HEK293 (cell line): Measurements from ENCODE around the gene CD82.

Source experiments
- CTCF ChIA-PET: fragments of 350-600 bp; formaldehyde crosslinking; extraction: SDS; loops from one replicate; lab custom pipeline; 2021; ENCODE audit warnings: antibody characterized with exemption; lab: Yijun Ruan, JAX
- POLR2A ChIA-PET: fragments of 300-600 bp; formaldehyde crosslinking; extraction: SDS; loops from one replicate; lab custom pipeline; 2020; ENCODE audit warnings: antibody characterized with exemption, inconsistent platforms; lab: Yijun Ruan, JAX
- H3K27ac ChIP-seq: fragments of 200-500 bp; sonication (Bioruptor generic); 2 replicates; pipeline ENCODE4 v1.5.1; 2014; ENCODE audit warnings: low read depth, low read length, control low read depth, inconsistent platforms; ENCODE audit errors: extremely low read depth
- H3K36me3 ChIP-seq, 2 experiments: fragments of 200-500 bp in 1 of 2; sonication (Bioruptor generic) in 1 of 2; 1 replicate in 1 of 2; 2 replicates in 1 of 2; pipeline ENCODE4 v1.5.1; 2014 to 2017; ENCODE audit warnings: inconsistent platforms in 2 of 2, low read length in 2 of 2; ENCODE audit not compliant: control insufficient read depth in 2 of 2, insufficient read depth in 1 of 2
- H3K4me1 ChIP-seq: fragments of 200-500 bp; sonication (Bioruptor generic); 2 replicates; pipeline ENCODE4 v1.5.1; 2014; ENCODE audit warnings: mild to moderate bottlenecking, low read length, inconsistent platforms; ENCODE audit not compliant: control insufficient read depth, insufficient read depth
- H3K4me3 ChIP-seq: 2 replicates; pipeline ENCODE4 v1.5.1; 2011; ENCODE audit warnings: low read depth, mild to moderate bottlenecking, control low read depth, low read length, moderate library complexity
- H3K9me3 ChIP-seq: fragments of 200-500 bp; sonication (Bioruptor generic); 2 replicates; pipeline ENCODE4 v1.5.1; 2014; ENCODE audit warnings: low read depth, low read length, inconsistent platforms; ENCODE audit not compliant: control insufficient read depth, insufficient read depth
- GLI2 ChIP-seq: fragments of 450-650 bp; formaldehyde crosslinking; IDR thresholded peaks from 2 replicates; pipeline ENCODE4; 2017; ENCODE audit warnings: missing biosample characterization, missing genetic modification characterization, low read depth, borderline replicate concordance
- IKZF3 ChIP-seq: fragments of 450-650 bp; IDR thresholded peaks from 2 replicates; pipeline ENCODE4 v1.5.0; 2018; ENCODE audit warnings: missing biosample characterization, mild to moderate bottlenecking, missing genetic modification characterization, moderate library complexity
- SCRT2 ChIP-seq: fragments of 450-650 bp; formaldehyde crosslinking; IDR thresholded peaks from 2 replicates; pipeline ENCODE4 v1.5.1; 2016; ENCODE audit warnings: missing biosample characterization, missing genetic modification characterization
- YY2 ChIP-seq: fragments of 450-650 bp; formaldehyde crosslinking; IDR thresholded peaks from 2 replicates; pipeline ENCODE4 v1.5.1; 2016; ENCODE audit warnings: missing biosample characterization, missing genetic modification characterization
- ZBTB17 ChIP-seq: fragments of 450-650 bp; formaldehyde crosslinking; IDR thresholded peaks from 2 replicates; pipeline ENCODE4 v1.5.1; 2016; ENCODE audit warnings: missing biosample characterization, missing genetic modification characterization
- ZBTB8A ChIP-seq: fragments of 450-650 bp; formaldehyde crosslinking; IDR thresholded peaks from 2 replicates; pipeline ENCODE4 v1.5.1; 2016; ENCODE audit warnings: missing biosample characterization, missing genetic modification characterization
- ZNF132 ChIP-seq: fragments of 450-650 bp; formaldehyde crosslinking; IDR thresholded peaks from 2 replicates; pipeline ENCODE4 v1.5.1; 2017; ENCODE audit warnings: missing biosample characterization, missing genetic modification characterization, borderline replicate concordance
- ZNF223 ChIP-seq: fragments of 450-650 bp; formaldehyde crosslinking; IDR thresholded peaks from 2 replicates; pipeline ENCODE4 v1.5.1; 2016; ENCODE audit warnings: missing biosample characterization, missing genetic modification characterization
- ZNF341 ChIP-seq: fragments of 450-650 bp; formaldehyde crosslinking; IDR thresholded peaks from 2 replicates; pipeline ENCODE4; 2016; ENCODE audit warnings: low read depth, missing biosample characterization, missing genetic modification characterization
- ZNF423 ChIP-seq: fragments of 450-650 bp; formaldehyde crosslinking; IDR thresholded peaks from 2 replicates; pipeline ENCODE4 v1.5.1; 2016; ENCODE audit warnings: missing biosample characterization, missing genetic modification characterization
- ZNF510 ChIP-seq: fragments of 450-650 bp; formaldehyde crosslinking; IDR thresholded peaks from 2 replicates; pipeline ENCODE4 v1.5.1; 2018; ENCODE audit warnings: mild to moderate bottlenecking, missing genetic modification characterization, missing biosample characterization; ENCODE audit not compliant: insufficient replicate concordance
- ZNF626 ChIP-seq: fragments of 450-650 bp; sonication (Bioruptor Pico); formaldehyde crosslinking; IDR thresholded peaks from 2 replicates; pipeline ENCODE4 v1.5.1; 2018; ENCODE audit warnings: missing biosample characterization, missing genetic modification characterization, inconsistent platforms
- ZNF747 ChIP-seq: fragments of 450-650 bp; formaldehyde crosslinking; IDR thresholded peaks from 2 replicates; pipeline ENCODE4 v1.5.1; 2016; ENCODE audit warnings: missing biosample characterization, missing genetic modification characterization
- ZNF792 ChIP-seq: fragments of 450-650 bp; formaldehyde crosslinking; IDR thresholded peaks from 2 replicates; pipeline ENCODE4 v1.5.1; 2016; ENCODE audit warnings: missing biosample characterization, missing genetic modification characterization
- TF ChIP-seq, protein P1 (sequence below): fragments of 450-650 bp; formaldehyde crosslinking; IDR thresholded peaks from 2 replicates; pipeline ENCODE4; 2016; ENCODE audit warnings: missing biosample characterization, missing genetic modification characterization
- TF ChIP-seq, protein P2 (sequence below): fragments of 450-650 bp; IDR thresholded peaks from 2 replicates; pipeline ENCODE4 v1.5.1; 2018; ENCODE audit warnings: missing biosample characterization, mild to moderate bottlenecking, missing genetic modification characterization
- TF ChIP-seq, protein P3 (sequence below): fragments of 450-650 bp; formaldehyde crosslinking; IDR thresholded peaks from 2 replicates; pipeline ENCODE4 v1.5.0; 2017; ENCODE audit warnings: missing biosample characterization, missing genetic modification characterization, borderline replicate concordance

The CD82 gene

DNA sequence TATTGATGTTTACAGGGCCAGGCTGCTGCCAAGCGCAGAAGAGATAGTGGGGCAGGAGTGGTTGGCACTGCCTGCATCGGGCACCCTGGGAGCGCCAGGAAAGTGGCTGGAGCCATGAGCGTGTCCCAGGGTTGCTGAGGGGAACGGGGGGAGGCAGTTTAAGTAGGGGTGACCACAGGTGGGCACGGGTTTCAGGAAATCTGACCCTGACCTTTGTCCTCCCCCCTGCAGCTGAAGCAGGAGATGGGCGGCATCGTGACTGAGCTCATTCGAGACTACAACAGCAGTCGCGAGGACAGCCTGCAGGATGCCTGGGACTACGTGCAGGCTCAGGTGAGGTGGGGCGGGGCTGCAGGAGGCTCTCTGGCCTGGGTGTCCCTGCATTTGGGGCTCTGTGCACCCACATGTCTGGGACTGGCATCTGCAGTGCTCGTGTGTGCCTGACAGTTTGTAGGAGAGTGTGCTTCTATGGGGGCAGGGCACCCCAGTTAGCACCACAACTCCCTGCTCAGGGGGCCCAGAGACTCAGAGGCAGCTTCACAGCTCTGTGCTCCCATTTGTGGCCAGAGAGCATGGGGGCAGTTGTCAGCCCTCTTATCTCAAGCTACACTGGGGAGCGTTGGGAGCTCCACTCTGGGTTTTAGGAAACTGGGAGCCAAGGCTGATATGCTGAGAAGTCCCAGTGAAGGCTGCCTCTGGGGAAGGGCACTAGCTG lies 49.7 kb downstream of the CD82 start:
- Histone ChIP-seq H3K27ac (no peak overlapping the region), H3K36me3 (no peaks in the 10 kb centered on the region), H3K4me1 (no peaks in the 10 kb centered on the region), H3K4me3 (no peak overlapping the region), H3K9me3 (no peaks in the 10 kb centered on the region)
- POLR2A ChIA-PET, result no interaction called here
- TF ChIP-seq ZNF792 (tag by site-specific recombination), result no peak
- TF ChIP-seq ZNF423 (tag by site-specific recombination), result no peak
- CTCF ChIA-PET, result interaction anchor here (0.6 to 8.0 kb wide), 10 partner anchors 9 to 558 kb away, joined by 3 to 275 read pairs (median 3); partner anchors contain the start of gene CD82

DNA sequence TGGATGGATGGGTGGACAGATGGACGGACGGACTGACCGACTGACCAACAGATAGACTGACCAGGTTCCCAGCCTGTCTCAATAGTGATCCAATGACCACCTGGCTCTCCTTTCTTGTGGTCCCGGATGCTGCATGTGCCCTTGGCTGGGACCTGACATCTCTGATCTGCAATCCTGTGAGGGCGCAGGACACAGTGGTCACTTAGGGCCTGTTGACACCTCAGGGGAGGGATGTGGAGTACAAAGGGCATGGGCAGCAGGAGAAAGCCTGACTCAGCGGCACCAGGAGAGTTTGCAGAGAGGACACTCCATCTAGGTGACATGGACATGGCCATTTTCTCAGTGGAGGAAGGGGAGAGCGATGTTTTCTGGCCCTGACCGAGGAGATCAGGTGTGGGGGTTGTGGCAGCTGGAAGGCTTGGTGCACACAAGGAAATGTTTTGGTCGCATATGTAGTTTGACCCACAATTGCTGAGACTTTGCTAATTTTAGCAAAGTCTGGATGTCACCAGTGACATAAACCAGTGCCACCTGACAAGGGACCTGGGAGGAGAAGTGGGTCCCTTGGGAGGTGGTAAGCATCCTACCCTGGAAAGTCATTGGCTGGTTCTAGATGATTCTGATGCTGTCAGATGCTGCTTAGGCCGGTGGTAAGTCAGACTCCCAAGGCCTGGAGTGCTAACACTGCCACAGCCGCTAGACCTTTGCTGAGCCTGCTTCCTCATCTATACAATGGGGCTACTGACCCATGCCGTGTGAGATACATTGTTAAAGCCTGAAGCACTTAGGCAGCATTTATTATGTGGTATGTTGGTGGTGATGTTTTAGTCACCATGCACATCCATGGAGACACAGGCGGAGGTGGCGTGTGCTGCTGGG lies 50.7 kb downstream of the CD82 start:
- CTCF ChIA-PET, result interaction anchor here (0.5 to 8.0 kb wide), 39 partner anchors 10 to 1305 kb away, joined by 3 to 275 read pairs (median 5); partner anchors contain the start of genes CD82 and EXT2
- POLR2A ChIA-PET, result interaction anchor here (1.4 to 1.5 kb wide), 2 partner anchors 59 to 61 kb away, joined by 5 to 9 read pairs; no protein-coding TSS in a partner anchor
- Histone ChIP-seq H3K9me3 (no peaks in the 10 kb centered on the region), H3K4me1 (no peaks in the 10 kb centered on the region), H3K36me3 (no peaks in the 10 kb centered on the region), H3K27ac (no peak overlapping the region), H3K4me3 (no peak overlapping the region)
- TF ChIP-seq ZBTB17 (no peak), ZNF132 (no peak), SCRT2 (tag by site-specific recombination) (no peak), YY2 (no peak), ZNF341 (tag by site-specific recombination) (no peak), ZNF510 (tag by site-specific recombination) (no peak), ZNF626 (tag by site-specific recombination) (no peak), ZBTB8A (no peak), ZNF747 (no peak), GLI2 (tag by site-specific recombination) (no peak), IKZF3 (tag by site-specific recombination) (no peak), ZNF223 (no peak)
- TF ChIP-seq, protein P1, sequence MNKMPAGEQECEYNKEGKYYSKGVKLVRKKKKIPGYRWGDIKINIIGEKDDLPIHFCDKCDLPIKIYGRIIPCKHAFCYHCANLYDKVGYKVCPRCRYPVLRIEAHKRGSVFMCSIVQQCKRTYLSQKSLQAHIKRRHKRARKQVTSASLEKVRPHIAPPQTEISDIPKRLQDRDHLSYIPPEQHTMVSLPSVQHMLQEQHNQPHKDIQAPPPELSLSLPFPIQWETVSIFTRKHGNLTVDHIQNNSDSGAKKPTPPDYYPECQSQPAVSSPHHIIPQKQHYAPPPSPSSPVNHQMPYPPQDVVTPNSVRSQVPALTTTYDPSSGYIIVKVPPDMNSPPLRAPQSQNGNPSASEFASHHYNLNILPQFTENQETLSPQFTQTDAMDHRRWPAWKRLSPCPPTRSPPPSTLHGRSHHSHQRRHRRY (tag by site-specific recombination), result no peak
- TF ChIP-seq, protein P2, sequence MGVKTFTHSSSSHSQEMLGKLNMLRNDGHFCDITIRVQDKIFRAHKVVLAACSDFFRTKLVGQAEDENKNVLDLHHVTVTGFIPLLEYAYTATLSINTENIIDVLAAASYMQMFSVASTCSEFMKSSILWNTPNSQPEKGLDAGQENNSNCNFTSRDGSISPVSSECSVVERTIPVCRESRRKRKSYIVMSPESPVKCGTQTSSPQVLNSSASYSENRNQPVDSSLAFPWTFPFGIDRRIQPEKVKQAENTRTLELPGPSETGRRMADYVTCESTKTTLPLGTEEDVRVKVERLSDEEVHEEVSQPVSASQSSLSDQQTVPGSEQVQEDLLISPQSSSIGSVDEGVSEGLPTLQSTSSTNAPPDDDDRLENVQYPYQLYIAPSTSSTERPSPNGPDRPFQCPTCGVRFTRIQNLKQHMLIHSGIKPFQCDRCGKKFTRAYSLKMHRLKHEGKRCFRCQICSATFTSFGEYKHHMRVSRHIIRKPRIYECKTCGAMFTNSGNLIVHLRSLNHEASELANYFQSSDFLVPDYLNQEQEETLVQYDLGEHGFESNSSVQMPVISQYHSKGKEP, result no peak
- TF ChIP-seq, protein P3, sequence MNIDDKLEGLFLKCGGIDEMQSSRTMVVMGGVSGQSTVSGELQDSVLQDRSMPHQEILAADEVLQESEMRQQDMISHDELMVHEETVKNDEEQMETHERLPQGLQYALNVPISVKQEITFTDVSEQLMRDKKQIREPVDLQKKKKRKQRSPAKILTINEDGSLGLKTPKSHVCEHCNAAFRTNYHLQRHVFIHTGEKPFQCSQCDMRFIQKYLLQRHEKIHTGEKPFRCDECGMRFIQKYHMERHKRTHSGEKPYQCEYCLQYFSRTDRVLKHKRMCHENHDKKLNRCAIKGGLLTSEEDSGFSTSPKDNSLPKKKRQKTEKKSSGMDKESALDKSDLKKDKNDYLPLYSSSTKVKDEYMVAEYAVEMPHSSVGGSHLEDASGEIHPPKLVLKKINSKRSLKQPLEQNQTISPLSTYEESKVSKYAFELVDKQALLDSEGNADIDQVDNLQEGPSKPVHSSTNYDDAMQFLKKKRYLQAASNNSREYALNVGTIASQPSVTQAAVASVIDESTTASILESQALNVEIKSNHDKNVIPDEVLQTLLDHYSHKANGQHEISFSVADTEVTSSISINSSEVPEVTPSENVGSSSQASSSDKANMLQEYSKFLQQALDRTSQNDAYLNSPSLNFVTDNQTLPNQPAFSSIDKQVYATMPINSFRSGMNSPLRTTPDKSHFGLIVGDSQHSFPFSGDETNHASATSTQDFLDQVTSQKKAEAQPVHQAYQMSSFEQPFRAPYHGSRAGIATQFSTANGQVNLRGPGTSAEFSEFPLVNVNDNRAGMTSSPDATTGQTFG (tag by site-specific recombination), result no peak
